ENCODE data around the gene TSSC4.
"Not testable (repeated sequence)": the region's sequence is repeated elsewhere in the genome, so short reads cannot be mapped to it uniquely, and the experiment has no call there.

Gene TSSC4

DNA sequence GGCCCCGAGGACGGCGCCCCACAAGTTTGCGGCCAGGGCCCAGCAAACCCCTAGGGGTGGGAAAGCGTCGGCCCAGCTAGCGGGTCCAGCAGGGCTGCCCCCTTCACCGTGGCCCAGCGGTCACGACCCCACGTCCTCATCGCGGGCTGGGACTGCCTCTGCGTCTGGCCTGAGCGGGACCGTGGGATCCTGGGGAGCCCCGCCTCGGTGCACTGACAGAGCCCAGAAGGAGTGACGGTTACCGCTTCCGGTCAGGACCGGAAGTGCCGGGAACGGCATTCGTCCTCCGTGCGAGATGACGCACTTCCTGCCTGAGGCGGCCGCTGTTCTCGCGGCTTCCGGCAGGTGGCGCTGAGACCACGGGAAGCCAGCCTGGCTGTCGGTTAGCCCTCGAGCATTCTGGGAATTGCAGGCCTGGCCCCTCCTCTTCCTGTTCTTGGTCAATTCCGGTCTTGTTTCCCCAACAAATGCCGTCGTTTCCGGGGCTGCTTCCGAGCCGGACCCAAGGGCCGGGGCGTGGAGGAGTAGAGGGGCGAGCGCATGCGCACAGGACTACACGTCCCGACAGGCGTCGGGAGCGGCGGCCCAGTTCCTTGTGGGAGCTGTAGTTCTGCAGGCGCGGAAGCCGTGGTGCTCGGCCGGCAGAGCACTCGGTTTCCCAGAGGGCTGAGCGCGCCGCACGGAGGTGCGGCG, at the start of gene TSSC4:
Gene TSSC4, plus strand, starts transcription at position 682 of the 693 bp plus-strand sequence. CDS start 1,884 bp downstream, outside the sequence.
- DNase-seq = peak; percentile 100

DNA sequence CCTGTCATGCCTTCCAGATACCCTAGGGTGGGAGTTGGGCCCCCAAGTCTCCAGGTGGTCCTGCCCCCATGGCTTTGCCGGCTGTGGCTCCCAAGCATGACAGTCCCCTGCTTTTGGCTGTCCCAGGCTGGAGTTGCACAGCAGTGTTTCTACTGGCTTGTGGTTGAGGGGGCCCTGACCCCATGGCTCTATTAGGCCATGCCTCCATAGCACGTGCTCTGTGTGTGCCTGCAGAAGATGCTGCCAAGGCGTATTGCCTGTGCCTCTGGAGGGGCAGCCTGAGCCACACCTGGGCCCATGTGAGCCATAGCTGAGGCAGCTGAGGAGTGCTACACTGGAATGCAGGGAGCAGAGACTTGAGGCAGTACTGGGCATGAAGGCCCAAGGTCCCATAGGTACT, 48.8 kb upstream of the TSSC4 start:
- no peak for DNase-seq

DNA sequence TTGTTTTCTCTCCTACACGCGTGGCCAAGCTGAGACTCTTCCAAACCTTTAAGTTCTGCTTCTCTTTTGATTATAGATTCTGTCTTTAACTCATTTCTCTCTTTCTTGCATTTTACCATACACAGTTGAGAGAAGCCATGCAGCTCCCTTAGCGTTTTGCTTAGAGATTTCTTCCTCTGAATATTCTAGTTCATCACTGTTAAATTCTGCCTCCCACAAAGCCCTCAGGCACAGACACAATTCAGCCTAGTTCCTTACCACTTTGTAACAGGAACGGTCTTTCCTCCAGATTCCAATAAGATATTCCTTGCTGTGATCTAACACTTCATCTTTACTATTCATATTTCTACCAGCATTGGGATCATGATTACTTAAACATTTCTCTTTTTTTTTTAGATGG, 48.1 kb upstream of the TSSC4 start:
- no peak for DNase-seq

- DNase-seq = no peak
Observed at GRCh38 chr11:2355000-2355644, 45.4 kb upstream of the TSSC4 start.

GRCh38 chr11:2357246-2357645, 43.3 kb upstream of the TSSC4 start:
- DNase-seq = no peak

GRCh38 chr11:2357651-2358050, 42.9 kb upstream of the TSSC4 start:
- not testable (repeated sequence) for DNase-seq

- DNase-seq = no peak
Observed at GRCh38 chr11:2358754-2359442, 41.7 kb upstream of the TSSC4 start.

GRCh38 chr11:2359557-2359956, 41.0 kb upstream of the TSSC4 start:
- no peak for DNase-seq

DNA sequence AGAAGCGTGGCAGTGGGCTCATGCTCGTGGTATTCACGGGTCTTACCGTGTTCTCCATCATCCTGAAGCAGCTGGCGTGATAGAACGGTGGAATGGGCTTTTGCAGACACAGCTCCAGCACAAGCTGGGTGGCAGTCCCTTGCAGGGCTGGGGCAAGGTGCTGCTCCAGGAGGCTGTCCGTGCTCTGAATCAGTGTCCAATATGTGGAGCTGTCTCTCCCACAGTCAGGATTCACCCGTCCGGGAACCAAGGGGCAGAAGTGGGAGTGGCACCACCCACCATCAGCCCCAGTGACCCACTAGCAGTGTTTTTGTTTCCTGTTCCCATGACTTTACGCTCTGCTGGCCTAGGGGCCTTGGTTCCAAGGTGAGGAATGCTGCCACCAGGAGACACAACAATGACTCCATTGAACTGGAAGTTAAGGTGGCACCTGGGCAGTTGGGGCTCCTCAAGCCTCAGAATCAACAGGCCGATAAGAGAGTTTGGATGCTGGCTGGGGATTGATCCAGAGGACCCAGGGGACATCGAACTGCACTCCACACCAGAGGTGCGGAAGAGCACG, 40.4 kb upstream of the TSSC4 start:
- no peak for DNase-seq

GRCh38 chr11:2361565-2361964, 39.0 kb upstream of the TSSC4 start:
- DNase-seq = no peak

DNA sequence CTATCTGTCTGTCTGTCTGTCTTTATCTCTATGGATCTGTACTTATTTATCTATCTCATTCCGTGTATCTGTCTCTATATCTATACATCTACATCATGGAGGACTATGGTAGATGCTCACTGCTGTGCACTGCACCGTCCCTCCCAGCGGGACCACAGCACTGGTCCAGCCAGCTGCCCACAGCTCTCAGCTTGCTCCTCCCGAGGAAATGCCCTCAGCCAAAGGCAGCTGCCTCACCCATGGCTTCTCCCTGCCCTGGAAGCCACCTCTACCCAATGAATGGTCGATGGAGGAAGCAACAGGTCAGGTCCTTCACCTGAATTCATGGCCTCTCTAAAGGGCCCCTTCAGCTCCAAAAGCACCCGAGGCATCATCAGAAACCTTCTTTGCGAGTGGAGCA, 38.1 kb upstream of the TSSC4 start:
- no peak for DNase-seq

GRCh38 chr11:2363130-2363529, 37.4 kb upstream of the TSSC4 start:
- DNase-seq = no peak

- DNase-seq = no peak
Observed at GRCh38 chr11:2363577-2364370, 36.8 kb upstream of the TSSC4 start.

DNA sequence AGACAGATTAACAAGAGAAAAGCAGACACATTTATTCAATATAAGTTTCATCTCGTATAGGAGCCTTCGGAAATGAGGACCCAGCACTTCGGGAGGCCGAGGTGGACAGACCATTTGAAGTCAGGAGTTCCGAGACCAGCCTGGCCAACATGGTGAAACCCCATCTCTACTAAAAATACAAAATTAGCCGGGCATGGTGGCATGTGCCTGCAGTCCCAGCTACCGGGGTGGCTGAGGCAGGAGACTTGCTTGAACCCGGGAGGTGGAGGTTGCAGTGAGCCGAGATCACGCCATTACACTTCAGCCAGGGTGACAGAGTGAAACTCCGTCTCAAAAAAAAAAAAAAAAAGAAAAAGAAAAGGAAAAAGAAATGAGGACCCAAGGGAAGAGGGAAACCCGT, 36.2 kb upstream of the TSSC4 start:
- DNase-seq = not testable (repeated sequence)

- DNase-seq = no peak
Observed at GRCh38 chr11:2365571-2366210, 34.9 kb upstream of the TSSC4 start.

- DNase-seq = no peak
Observed at GRCh38 chr11:2366276-2366675, 34.3 kb upstream of the TSSC4 start.

DNA sequence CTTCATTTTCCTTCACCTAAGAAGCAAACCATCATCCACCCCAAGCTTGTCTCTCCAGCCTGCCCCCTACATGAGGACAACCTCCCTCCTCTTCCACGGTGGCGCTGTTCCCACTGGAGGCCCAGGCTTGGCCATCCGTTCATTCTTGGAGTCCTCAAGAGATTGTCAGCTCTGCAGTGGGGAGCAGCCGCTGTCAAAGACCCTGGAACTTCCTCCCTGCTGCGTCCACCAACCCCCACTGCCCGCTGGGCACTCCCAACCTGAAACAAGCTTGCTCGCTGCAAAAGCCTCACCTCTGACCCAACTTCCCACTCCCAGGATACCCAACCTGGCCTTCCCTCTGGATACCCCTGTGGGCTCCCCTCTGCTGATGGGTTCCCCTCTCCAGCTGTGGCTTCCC, 33.8 kb upstream of the TSSC4 start:
- DNase-seq = no peak

- DNase-seq = no peak
Observed at GRCh38 chr11:2367266-2368160, 33.0 kb upstream of the TSSC4 start.

GRCh38 chr11:2368178-2368850, 32.2 kb upstream of the TSSC4 start:
- DNase-seq = no peak

DNA sequence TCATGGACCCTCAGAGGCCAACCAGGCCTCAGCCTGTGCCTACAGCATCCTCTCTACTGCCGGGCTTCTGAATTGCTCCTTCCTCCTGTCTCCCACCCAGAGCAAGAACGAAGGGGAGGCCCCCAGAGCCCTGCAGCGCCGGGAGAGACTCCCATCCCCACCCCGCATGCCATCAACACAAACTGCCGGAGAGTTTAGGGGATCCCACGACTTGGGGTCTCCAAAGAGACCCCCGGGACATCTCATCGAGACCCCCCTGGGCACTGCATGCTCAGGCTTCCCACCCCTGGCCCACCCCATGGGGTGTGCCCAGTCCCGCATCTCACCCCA, 31.7 kb upstream of the TSSC4 start:
- no peak for DNase-seq

GRCh38 chr11:2369320-2369719, 31.2 kb upstream of the TSSC4 start:
- no peak for DNase-seq

All from NCI-H526 treated with DMSO at 0.1 percent for 48 hours (cell line).